HG03064 (cell line): ENCODE measurements around the gene KCNH1.

Experiments used
- ATAC-seq: cut with Tn5 transposase; IDR thresholded peaks from one replicate; pipeline ENCODE4 v1.9.1; 2021; ENCODE audit warnings: low read depth; ENCODE audit not compliant: unreplicated experiment

Gene KCNH1

GRCh38 chr1:210819266-210819665, 314.7 kb downstream of the KCNH1 start:
- ATAC-seq = no peak

DNA sequence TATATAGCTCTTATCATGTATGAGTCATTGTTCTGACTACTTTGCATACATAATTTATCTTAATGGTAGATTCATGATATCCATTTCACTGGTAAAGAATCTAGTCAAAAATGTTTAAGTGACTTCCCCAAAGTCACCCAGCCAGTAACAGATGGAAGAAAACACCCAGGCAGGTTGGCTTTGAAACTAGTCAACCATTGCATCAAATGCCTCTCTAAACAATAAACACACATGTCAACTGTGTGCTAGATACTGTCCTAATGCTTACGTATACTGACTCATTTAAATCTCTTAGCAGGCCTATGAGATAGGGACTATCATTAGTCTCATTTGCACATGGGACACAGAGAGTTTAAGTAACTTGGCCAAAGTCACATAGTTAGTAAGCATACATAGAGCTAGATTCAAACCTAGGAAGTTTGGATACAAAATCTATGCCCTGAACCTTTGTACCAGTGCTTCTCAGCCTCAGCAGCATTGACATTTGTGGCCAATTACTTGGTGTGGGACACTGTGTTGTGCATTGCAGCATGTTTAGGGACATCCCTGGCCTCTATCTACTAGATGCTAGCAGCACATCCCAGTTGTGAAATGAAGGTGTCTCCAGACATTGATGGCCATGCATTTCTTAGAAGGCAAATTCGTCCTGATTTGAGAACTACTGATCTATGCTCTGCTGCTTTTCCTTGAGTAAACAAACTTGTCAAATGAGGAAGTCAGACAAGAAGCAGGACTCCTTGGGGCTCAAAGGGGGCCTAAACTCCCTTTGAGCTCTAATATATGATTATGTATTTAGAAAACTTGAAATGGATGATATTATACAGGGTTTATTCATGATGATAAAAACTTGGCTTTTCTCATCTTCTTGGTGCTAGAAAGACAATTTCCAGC, 316.3 kb downstream of the KCNH1 start:
- ATAC-seq = no peak

GRCh38 chr1:210815641-210816550, 318.1 kb downstream of the KCNH1 start:
- ATAC-seq = no peak

GRCh38 chr1:210814382-210815123, 319.4 kb downstream of the KCNH1 start:
- no peak for ATAC-seq

- no peak for ATAC-seq
Observed at GRCh38 chr1:210801501-210801900, 332.4 kb downstream of the KCNH1 start.

- no peak for ATAC-seq
Observed at GRCh38 chr1:210800756-210801155, 333.2 kb downstream of the KCNH1 start.

GRCh38 chr1:210800301-210800700, 333.6 kb downstream of the KCNH1 start:
- no peak for ATAC-seq

- no peak for ATAC-seq
Observed at GRCh38 chr1:210797422-210797821, 336.5 kb downstream of the KCNH1 start.

- no peak for ATAC-seq
Observed at GRCh38 chr1:210796421-210796820, 337.5 kb downstream of the KCNH1 start.

- ATAC-seq = no peak
Observed at GRCh38 chr1:210794445-210794844, 339.5 kb downstream of the KCNH1 start.

- no peak for ATAC-seq
Observed at GRCh38 chr1:210792250-210793102, 341.5 kb downstream of the KCNH1 start.

DNA sequence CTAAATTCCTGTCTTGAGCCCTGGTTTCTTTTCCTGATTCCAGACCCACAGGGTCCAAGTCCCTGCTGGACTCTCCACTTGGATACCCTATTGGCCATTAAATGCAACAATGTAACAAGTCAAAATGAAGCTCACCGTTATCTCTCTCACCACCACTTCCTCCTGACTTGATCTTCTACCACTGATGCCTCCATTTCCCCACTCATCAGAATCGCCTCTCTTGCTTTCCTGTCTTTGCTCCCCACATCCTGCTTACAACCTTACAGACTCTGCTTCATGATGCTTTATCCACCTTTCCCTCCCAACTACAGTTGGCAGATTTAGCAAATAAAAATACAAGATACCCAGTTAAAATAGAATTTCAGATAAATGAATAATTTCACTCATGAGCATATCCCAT, 343.8 kb downstream of the KCNH1 start:
- ATAC-seq = no peak

DNA sequence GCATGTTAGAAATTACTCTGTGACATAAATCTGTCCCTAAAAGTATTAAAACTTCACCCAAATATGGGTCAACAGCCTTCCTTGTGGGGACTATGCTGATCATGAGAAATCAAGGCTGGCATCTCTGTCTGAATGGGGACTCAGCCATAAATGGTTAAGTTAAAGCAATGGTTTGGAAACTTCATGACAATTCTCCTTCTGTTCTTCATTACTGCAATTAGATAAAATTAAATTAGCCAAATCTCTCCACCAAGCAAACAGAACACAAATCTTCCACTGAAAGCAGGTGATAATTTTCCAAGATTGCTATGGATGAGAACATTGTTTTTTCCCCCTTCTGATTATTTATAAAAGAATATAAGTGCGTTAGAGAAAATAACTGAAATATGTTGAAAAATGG, 346.1 kb downstream of the KCNH1 start:
- no peak for ATAC-seq

DNA sequence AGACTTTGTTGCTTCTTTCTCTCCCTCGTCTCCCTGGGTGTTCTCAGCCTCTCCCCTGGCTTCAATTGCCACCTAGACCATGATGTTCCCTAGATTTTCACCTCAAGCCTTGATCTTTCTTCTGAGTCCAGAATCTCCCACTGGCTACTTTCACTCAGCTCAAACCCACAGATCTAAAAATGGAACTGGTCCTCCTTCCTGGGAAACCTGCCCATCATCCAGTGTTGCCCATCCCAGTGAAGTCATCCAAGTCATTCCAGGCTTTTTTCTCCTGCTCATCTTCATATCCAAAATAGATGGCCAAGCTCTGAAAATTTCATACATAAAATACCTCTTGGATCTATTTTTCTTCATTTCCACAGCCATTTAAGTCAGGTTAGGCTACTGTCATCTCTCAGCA, 347.4 kb downstream of the KCNH1 start:
- ATAC-seq = no peak

GRCh38 chr1:210783925-210784324, 350.0 kb downstream of the KCNH1 start:
- no peak for ATAC-seq

DNA sequence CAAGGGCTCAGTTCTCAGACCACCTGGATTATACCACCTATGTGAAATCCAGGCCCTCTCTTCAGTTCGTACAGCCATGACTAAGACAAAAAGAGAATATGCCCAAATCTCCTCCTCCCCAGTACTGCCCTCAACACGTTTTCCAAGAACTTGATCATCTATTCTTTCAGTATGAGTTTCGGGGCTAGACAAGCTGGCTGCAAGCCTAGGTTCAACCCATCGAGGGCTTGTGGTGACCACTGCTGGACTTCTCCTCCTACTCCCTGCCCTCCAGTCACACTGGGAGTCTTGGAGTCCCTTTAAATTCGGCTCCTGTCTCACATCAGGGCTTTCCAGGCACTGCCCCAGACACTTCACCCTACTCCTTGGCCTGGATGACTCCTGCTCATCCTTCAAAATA, 352.3 kb downstream of the KCNH1 start:
- no peak for ATAC-seq

GRCh38 chr1:210779269-210779668, 354.7 kb downstream of the KCNH1 start:
- no peak for ATAC-seq

GRCh38 chr1:210777914-210778313, 356.0 kb downstream of the KCNH1 start:
- ATAC-seq = no peak

GRCh38 chr1:210776712-210777111, 357.2 kb downstream of the KCNH1 start:
- ATAC-seq = no peak

- ATAC-seq = no peak
Observed at GRCh38 chr1:210775289-210775688, 358.7 kb downstream of the KCNH1 start.
